Stimulated activated CD4-positive, alpha-beta T cell treated with anti-CD3 and anti-CD28 coated beads, Interleukin-1b, Interleukin-23, amount 100 ng/mL, for 1 hour (primary cell): ENCODE results near the gene ALX4.

Experiments
- DNase-seq, 2 donors: peaks; one replicate each; pipeline ENCODE4 v3.0.0-alpha.2; 2020; ENCODE audit warnings: low read depth in 2 of 2

The ALX4 gene

GRCh38 chr11:44267750-44268613, 42.0 kb downstream of the ALX4 start:
- DNase-seq, result no peak

- DNase-seq, result no peak
Measured at GRCh38 chr11:44267006-44267749, 42.8 kb downstream of the ALX4 start.

DNA sequence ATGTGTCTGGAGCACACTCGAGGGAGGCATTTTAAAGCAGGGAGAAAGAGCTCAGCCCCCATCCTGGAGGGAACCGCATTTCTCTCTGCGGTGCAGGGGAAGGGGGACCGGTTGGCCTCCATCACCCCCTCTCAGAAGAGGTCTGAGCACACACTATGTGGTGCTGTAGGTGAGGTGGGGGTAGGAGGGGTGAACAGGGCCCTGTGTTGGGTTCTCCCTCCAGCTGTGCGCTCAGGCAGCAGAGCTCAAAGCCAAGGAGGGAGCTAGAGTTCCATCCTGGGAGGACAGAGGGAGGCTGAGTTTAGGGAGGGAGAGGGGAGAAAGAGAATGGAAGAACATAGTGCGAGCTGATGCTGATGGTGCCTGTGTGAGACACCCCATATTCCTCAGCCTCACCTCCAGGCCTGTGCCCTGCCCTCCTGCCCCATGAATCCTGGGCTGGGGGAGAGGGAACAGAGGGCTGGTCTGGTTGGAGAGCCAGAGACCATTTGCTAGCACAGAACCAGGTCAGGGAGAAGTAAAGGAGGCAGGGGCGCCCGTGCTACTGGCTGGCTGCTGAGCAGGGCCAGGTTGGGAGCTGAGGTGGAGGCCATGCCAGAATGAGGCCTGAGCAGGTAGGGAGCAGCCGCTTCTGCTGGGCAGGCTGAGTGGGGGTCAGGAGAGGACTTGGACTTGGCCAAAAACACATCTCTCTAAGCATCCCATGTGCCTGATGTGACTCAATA, 43.7 kb downstream of the ALX4 start:
- DNase-seq, result no peak

GRCh38 chr11:44264761-44265160, 45.2 kb downstream of the ALX4 start:
- no peak for DNase-seq

DNA sequence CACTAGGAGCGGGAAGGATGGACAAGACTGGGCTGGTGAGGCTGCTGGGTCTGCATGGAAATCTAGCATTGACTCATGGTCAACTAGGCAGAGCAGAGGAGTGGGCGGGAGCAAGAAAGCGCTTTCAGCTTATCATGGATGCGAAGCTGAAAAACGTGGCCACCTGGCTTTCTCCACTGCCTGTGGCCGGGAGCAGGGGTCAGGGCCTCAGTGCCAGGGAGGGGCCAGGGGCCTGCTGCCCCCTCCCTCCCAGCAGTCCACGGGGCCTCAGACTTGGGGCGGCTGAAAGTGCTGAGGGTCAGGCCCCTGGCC, 45.5 kb downstream of the ALX4 start:
- no peak for DNase-seq

GRCh38 chr11:44263738-44264437, 46.1 kb downstream of the ALX4 start:
- no peak for DNase-seq

DNA sequence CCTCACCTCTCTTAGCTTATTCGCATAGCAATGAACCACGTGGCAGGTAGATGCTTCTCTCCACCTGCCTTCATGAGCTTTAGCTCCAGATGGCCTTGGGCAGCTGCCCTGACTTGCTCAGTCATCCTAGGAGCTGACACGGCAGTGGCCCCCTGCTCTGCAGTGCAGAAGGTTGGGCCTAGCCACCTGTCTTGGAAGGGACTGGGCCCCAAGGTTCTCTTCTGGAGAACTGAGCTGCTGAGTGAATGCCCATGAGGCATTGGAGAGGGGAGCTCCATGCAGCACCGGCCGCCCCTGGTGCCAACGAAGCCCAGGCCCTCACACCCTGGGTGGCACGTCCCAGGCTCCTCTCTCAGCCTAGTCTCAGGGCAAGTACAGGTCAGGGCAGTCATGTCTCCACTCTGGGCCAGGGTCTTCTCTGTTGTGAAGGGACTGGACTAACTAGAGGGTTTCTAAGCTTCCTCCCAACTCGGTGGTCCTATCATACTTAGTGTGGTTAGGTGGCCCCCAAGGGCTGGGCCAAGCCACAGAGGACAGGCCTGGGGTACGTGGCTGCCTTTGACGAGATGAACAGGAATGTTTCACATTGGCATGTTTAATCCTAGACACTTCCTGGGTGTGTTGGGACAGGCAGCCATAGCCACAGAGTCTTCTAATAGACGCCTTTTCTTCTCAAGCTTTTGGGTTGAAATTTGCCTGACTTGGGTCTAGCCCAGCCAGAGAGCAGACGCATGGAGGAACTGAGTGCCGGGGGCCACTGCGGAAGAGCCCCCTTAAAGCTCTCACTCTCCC, 47.9 kb downstream of the ALX4 start:
- DNase-seq, result no peak

- no peak for DNase-seq
Measured at GRCh38 chr11:44260081-44260480, 49.9 kb downstream of the ALX4 start.

DNA sequence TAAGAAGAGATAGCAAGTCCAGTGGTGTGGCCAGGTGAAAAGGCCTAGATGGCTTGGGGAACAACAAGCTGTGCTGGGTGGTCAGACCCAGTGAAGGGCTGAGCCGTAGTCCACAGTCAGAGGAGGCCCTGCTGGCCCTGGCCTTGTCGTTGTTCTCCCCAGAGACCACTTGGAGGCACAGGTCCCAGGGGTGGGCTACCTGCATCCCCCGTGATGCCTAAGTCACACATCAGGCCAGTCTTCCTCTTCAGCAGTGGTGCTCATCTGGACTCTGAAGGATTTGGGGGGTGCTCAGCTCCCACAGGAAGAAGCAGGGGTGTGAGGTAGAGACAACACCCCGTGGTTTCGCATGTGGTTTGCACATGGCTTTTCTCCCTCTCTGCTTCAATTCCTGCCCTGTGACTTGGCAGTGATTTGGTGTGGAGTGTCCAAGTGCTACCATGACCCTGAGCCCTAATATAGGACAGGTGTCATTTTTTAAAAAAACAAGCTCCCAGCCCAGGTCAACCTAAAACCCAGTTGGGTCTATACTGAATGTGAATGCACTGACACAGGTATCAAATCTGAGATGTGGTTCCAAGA, 51.0 kb downstream of the ALX4 start:
- no peak for DNase-seq

- DNase-seq, result no peak
Measured at GRCh38 chr11:44258190-44258489, 51.8 kb downstream of the ALX4 start.

DNA sequence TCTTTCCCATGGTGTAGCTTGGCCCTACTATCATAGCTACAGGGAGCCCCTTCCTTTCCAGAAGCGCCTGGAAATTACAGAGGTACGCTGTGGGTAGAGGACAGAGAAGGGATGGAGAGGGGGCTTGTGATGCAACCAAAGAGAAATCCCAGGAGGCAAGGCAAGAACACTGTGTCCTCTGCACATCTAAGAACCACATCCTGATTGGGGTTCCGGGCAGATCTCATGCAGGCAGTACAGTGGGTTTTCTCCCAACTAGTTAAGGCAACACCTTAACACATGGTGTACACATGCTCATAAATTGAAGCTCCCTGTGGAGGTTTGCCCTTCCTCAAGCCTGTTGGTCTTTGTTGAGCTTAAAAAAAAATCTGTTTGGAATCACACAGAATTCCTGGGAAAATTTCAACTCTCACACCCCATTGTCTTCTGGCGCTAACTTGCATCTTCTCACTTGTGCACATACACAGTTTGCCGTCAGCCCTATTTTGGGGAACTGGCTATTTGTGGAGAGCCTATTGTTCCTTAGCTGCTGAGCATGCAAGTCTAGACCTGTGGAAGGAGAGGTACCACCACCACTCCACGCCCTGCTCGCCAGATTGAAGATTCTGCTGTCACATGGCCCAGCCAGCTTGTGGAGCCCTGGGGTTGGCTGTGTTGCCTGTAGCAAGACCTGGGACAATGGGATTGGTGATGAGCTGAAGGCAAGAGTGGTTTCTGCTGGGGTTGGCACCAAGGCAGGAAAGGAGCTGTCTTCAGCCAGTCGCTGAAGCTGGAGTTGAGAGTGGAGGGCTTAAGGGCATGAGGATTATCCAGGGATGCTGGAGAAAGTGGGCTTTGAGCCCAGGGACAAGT, 52.4 kb downstream of the ALX4 start:
- DNase-seq, result no peak

GRCh38 chr11:44256673-44257291, 53.2 kb downstream of the ALX4 start:
- DNase-seq, result no peak

- DNase-seq, result no peak
Measured at GRCh38 chr11:44255406-44256071, 54.4 kb downstream of the ALX4 start.

GRCh38 chr11:44252999-44253602, 56.8 kb downstream of the ALX4 start:
- DNase-seq, result no peak

GRCh38 chr11:44250421-44250820, 59.5 kb downstream of the ALX4 start:
- DNase-seq, result no peak

- DNase-seq, result no peak
Measured at GRCh38 chr11:44248109-44248508, 61.8 kb downstream of the ALX4 start.

GRCh38 chr11:44247508-44247907, 62.4 kb downstream of the ALX4 start:
- DNase-seq, result no peak

DNA sequence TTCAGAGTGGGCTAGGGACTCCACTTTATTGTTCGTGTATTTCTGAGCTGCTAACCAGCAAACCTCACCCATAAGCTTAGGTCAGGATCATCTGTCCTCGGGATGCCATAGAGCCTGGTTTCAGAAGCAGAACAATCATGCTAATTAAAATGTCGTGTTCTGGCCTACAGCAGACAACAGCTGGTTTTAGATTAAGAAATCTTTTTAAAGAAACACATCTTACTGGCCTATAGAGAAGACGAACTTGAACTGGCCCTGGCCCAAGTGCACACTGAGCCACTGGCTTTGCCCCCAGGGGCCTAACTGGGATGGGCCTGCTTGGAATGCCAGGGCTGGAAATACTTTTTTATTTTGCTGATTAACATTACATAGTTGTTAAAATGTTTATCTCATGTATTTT, 63.2 kb downstream of the ALX4 start:
- DNase-seq, result no peak
